Neural crest cell (in vitro differentiated cells): ENCODE data around the gene SMOC1. TPM values are rescaled to one million over a fixed set of nuclear protein-coding genes. Genes with fewer than 3 reads are reported as not detected.
A peak's percentile ranks its signal among the peaks of the same experiment; 100 is the strongest.

Experiments
- DNase-seq: peaks from one replicate; pipeline ENCODE4 v3.0.0; 2021; ENCODE audit warnings: low read depth, mixed read lengths, low spot score
- H3K27ac Mint-ChIP-seq: one replicate; pipeline ENCODE4 v1.8.0; 2021; ENCODE audit warnings: mild to moderate bottlenecking, mixed read lengths; ENCODE audit not compliant: unreplicated experiment
- H3K27me3 Mint-ChIP-seq: 2 replicates; pipeline ENCODE4 v1.8.0; 2021; ENCODE audit warnings: low read depth, mild to moderate bottlenecking, mixed read lengths
- H3K36me3 Mint-ChIP-seq: 2 replicates; pipeline ENCODE4 v1.8.0; 2021; ENCODE audit warnings: low read depth, mild to moderate bottlenecking, mixed read lengths
- H3K4me1 Mint-ChIP-seq: 2 replicates; pipeline ENCODE4 v1.8.0; 2021; ENCODE audit warnings: mixed read lengths
- H3K4me3 Mint-ChIP-seq: one replicate; pipeline ENCODE4 v1.8.0; 2021; ENCODE audit warnings: mild to moderate bottlenecking, mixed read lengths
- H3K9me3 Mint-ChIP-seq: 2 replicates; pipeline ENCODE4 v1.8.0; 2021; ENCODE audit warnings: mixed read lengths
- total RNA-seq: library from RNA; stranded (reverse); gene quantifications from 2 replicates; pipeline ENCODE4 v1.2.1, GENCODE V29; 2021
- TF ChIP-seq, protein P1 (sequence below): fragments of 200-600 bp; sonication (generic); conservative IDR thresholded peaks from 2 replicates; pipeline ENCODE4 v1.5.0; 2021; ENCODE audit warnings: antibody characterized with exemption, mild to moderate bottlenecking

SMOC1 gene
- total RNA-seq, 1 donor from 2014 or later = 203 TPM

DNA sequence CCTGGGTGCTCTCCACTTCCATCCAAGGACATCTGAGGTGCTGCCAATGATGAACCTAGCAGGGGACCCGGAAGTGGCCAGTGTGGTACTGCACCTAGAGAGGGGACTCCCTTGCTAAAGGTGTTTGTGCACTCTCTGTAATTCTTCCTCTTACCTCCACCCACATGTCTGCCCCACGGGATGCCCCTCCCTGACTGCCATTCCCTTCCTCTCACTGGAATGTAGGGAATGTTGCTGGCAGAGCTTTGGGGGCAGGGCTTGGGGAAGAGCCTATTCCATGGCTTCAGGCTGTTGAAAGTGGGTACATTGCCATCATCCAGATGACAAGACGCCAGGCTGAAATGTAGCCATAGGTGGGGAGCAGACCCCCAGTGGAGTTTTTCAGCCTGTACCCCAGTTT, 153.2 kb downstream of the SMOC1 start:
- TF ChIP-seq, protein P1, sequence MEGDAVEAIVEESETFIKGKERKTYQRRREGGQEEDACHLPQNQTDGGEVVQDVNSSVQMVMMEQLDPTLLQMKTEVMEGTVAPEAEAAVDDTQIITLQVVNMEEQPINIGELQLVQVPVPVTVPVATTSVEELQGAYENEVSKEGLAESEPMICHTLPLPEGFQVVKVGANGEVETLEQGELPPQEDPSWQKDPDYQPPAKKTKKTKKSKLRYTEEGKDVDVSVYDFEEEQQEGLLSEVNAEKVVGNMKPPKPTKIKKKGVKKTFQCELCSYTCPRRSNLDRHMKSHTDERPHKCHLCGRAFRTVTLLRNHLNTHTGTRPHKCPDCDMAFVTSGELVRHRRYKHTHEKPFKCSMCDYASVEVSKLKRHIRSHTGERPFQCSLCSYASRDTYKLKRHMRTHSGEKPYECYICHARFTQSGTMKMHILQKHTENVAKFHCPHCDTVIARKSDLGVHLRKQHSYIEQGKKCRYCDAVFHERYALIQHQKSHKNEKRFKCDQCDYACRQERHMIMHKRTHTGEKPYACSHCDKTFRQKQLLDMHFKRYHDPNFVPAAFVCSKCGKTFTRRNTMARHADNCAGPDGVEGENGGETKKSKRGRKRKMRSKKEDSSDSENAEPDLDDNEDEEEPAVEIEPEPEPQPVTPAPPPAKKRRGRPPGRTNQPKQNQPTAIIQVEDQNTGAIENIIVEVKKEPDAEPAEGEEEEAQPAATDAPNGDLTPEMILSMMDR = no peak
- Mint-ChIP-seq H3K27ac (no peak overlapping the region), H3K4me1 (peaks cover 25% of the 10 kb centered on the region), H3K4me3 (peak overlapping the region; percentile 31), H3K9me3 (no peaks in the 10 kb centered on the region), H3K27me3 (no peaks in the 10 kb centered on the region), H3K36me3 (peaks cover 14% of the 10 kb centered on the region)
- DNase-seq = no peak

DNA sequence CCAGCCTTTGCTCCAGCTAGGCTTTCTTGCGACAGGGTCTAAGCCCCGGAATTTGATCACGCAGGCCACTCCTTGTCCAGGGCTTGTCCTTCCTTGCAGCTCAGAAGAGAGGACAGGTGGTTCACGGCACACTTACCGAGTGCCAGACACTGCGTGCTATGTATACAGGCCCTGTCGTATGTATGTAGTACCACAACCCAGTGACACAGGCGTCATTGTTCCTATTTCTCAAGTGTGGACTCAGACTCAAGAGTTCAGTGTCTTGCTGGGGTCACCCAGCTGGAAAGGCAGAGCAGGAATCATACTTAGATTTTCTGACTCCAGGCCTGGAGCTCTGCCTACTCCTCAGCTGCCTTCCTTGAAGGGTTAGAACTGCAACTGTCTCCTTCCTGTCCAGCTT, 153.9 kb downstream of the SMOC1 start:
- Mint-ChIP-seq H3K27ac (peak overlapping the region; percentile 80), H3K4me1 (peaks cover 19% of the 10 kb centered on the region), H3K9me3 (no peaks in the 10 kb centered on the region), H3K27me3 (no peaks in the 10 kb centered on the region), H3K4me3 (peak overlapping the region; percentile 31), H3K36me3 (peaks cover 14% of the 10 kb centered on the region)
- DNase-seq = no peak
- TF ChIP-seq, protein P1 = no peak

DNA sequence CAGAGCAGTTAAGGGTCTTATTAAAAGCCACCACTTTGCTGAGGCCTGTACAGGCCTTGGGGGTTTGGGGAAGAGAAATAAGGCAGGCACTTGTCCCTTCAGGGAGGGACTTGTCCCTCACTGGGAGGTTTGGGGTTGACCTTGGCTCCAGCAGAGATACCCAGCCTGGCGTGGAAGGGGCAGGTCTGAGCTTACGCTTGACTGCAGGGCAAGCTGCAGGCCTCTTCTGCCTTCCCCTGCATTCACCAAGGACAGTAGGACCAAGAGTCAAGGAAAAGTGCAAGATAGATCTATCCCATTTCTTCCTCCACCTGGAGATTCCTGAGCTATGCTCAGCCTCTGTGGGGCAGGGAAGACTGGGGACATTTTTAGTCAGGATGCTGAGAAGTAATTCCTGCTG, 154.3 kb downstream of the SMOC1 start:
- Mint-ChIP-seq H3K4me1 (peaks cover 17% of the 10 kb centered on the region), H3K36me3 (peaks cover 14% of the 10 kb centered on the region), H3K4me3 (peak overlapping the region; percentile 13)

DNA sequence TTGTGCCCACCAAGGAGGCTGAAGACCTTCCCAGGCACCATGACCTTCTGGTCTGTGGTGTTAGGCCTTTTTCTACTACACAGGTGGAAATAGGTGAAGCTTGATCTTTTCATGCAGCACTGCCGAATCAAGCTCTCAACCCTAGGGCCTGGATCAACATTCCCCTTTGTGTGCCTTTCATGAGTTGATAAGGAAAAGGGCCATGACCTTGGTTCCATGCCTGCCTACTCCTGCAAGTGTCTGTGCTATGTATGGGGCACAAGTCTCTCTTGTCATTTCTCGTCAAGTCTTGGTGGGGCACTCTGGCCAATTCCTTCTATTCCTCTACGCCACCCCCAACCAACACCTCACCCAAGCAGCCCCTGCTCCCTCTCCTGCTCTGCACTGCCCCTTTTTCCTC, 155.0 kb downstream of the SMOC1 start:
- Mint-ChIP-seq H3K4me1 (peaks cover 17% of the 10 kb centered on the region), H3K27ac (peak overlapping the region; percentile 57), H3K4me3 (peak overlapping the region; percentile 9), H3K9me3 (no peaks in the 10 kb centered on the region), H3K36me3 (peaks cover 17% of the 10 kb centered on the region), H3K27me3 (no peaks in the 10 kb centered on the region)
- no peak for DNase-seq
- TF ChIP-seq, protein P1 = no peak

More for the DNA sequence above, 154.3 kb downstream of the SMOC1 start:
- DNase-seq = no peak
- no peaks in the 10 kb centered on the region for H3K9me3 Mint-ChIP-seq
- H3K27ac Mint-ChIP-seq = peak overlapping the region; percentile 90
- TF ChIP-seq, protein P1 = no peak
- no peaks in the 10 kb centered on the region for H3K27me3 Mint-ChIP-seq

DNA sequence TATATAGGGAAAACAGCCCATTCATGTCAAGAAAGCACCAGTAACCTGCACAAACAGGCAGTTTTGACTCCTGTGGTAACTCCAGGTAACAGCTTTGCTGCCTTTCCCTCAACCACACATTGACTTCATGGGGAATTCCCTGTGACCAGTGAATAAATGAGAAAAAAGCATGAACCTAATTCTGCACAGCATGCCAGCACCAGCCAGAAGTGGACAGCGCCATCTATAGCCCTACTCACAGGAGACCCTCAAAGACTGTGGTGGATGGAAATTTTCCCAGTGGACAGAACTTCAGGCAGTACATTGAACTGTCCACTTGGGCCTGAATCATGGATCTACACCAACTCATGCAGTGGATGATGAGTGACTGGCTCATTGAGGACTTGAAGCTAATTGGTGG, 157.4 kb downstream of the SMOC1 start:
- TF ChIP-seq, protein P1 = no peak
- Mint-ChIP-seq H3K4me1 (peaks cover 13% of the 10 kb centered on the region), H3K36me3 (peaks cover 10% of the 10 kb centered on the region), H3K27ac (no peak overlapping the region), H3K27me3 (peaks cover 5% of the 10 kb centered on the region), H3K9me3 (no peaks in the 10 kb centered on the region), H3K4me3 (no peak overlapping the region)
- no peak for DNase-seq

DNA sequence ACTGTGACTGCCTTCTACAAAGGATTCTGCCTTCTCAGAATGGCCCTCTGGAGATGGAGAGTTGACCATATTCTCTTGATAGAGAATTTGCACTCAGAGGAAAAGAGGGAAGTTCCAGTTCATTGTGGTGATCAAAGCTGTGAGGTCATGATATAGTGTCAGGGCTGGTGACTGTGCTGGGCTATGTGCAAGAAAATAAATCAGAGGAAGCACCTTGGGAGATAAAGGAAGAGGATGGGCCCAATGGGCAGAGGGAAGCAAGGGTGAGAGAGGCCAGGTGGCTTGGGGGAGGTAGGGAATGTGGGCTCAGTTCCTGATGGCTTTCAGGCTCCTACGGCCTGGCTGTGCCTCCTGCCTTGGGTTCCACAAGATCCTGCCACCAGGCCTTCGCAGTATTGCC, 163.8 kb downstream of the SMOC1 start:
- TF ChIP-seq, protein P1 = no peak
- no peak for DNase-seq
- H3K9me3 Mint-ChIP-seq = no peaks in the 10 kb centered on the region
- H3K27ac Mint-ChIP-seq = no peak overlapping the region
- H3K36me3 Mint-ChIP-seq = peaks cover 3% of the 10 kb centered on the region
- peaks cover 7% of the 10 kb centered on the region for H3K27me3 Mint-ChIP-seq
- H3K4me3 Mint-ChIP-seq = no peak overlapping the region
- peaks cover 7% of the 10 kb centered on the region for H3K4me1 Mint-ChIP-seq
